Panc1 (cell line): Measurements from ENCODE around the gene SYT14.

ENCODE experiments used
- CTCF ChIP-seq: fragments of 450-650 bp; IDR thresholded peaks from 2 replicates; pipeline ENCODE4 v1.5.1; 2017; ENCODE audit warnings: mild to moderate bottlenecking
- POLR2AphosphoS5 ChIP-seq: IDR thresholded peaks from 2 replicates; pipeline ENCODE4 v1.6.1; 2012; ENCODE audit warnings: mild to moderate bottlenecking, low read depth, low read length, moderate library complexity
- REST ChIP-seq, 2 experiments: IDR thresholded peaks; 2 replicates each; pipeline ENCODE4 v1.6.1; 2011 to 2012; ENCODE audit warnings: low read depth in 2 of 2, control low read depth in 1 of 2, low read length in 1 of 2, mild to moderate bottlenecking in 1 of 2, moderate library complexity in 1 of 2; ENCODE audit not compliant: insufficient read depth in 1 of 2
- TCF7L2 ChIP-seq: IDR thresholded peaks from 2 replicates; pipeline ENCODE4 v1.6.1; 2011; ENCODE audit warnings: mild to moderate bottlenecking, low read depth, low read length, inconsistent platforms

GRCh38 chr1:210081494-210081893, 143.5 kb downstream of the SYT14 start:
- TF ChIP-seq POLR2AphosphoS5: no peak
- TF ChIP-seq CTCF: no peak
- no peak for TF ChIP-seq REST (IDR thresholded peaks at IDR 0.05; ENCODE audit: insufficient read depth in 1 of 2, low read depth in 2 of 2, low read length in 1 of 2)
- TF ChIP-seq TCF7L2: no peak
